DND-41 (cell line): ENCODE data around the gene NME9.
"Not testable (repeated sequence)": the region's sequence is repeated elsewhere in the genome, so short reads cannot be mapped to it uniquely, and the experiment has no call there.

ENCODE experiments used
- CTCF ChIP-seq: IDR thresholded peaks from 2 replicates; pipeline ENCODE4 v1.5.1; 2012; ENCODE audit warnings: borderline replicate concordance, low read length, moderate library complexity, mild to moderate bottlenecking; ENCODE audit not compliant: poor library complexity, severe bottlenecking; ENCODE audit errors: extremely low read depth
- EZH2 ChIP-seq: IDR thresholded peaks from 3 replicates; pipeline ENCODE4 v1.6.1; 2012; ENCODE audit warnings: borderline replicate concordance, low read depth, mild to moderate bottlenecking, moderate library complexity, low read length, inconsistent platforms; ENCODE audit not compliant: severe bottlenecking

- not testable (repeated sequence) for TF ChIP-seq CTCF, EZH2
Measured at GRCh38 chr3:138377212-138377611, 47.6 kb upstream of the NME9 start.
